Lung (tissue), 12 donors: Measurements from ENCODE around the gene CPA2. TPM values are rescaled to one million over a fixed set of nuclear protein-coding genes. Genes with fewer than 3 reads are reported as not detected.

Experiments
- ATAC-seq: fragments of 200-7000 bp; cut with Tn5 transposase; one replicate; pipeline ENCODE4 v1.9.1; 2020; ENCODE audit warnings: moderate number of reproducible peaks; ENCODE audit not compliant: insufficient read depth, low FRiP score
- DNase-seq, 3 donors: peaks; one replicate each; pipeline ENCODE4 v3.0.0-alpha.2; 2013 to 2017
- H3K27ac ChIP-seq, 2 donors: one replicate each; pipeline ENCODE4 v1.5.1; 2013; ENCODE audit warnings: mild to moderate bottlenecking in 2 of 2, moderate library complexity in 2 of 2, control low read depth in 1 of 2, inconsistent platforms in 1 of 2, low read depth in 1 of 2, low read length in 1 of 2
- H3K27me3 ChIP-seq, 3 donors: one replicate each; pipeline ENCODE4 v1.5.1; 2013; ENCODE audit warnings: low read length in 2 of 3; ENCODE audit not compliant: control insufficient read depth in 3 of 3, insufficient read depth in 3 of 3
- H3K36me3 ChIP-seq, 4 donors: one replicate each; pipeline ENCODE4 v1.5.1; 2013; ENCODE audit warnings: low read length in 4 of 4, mild to moderate bottlenecking in 1 of 4, moderate library complexity in 1 of 4; ENCODE audit not compliant: control insufficient read depth in 4 of 4, insufficient read depth in 4 of 4
- H3K4me1 ChIP-seq, 5 donors: one replicate each; pipeline ENCODE4 v1.5.1; 2013; ENCODE audit warnings: low read length in 5 of 5, mild to moderate bottlenecking in 2 of 5, moderate library complexity in 1 of 5; ENCODE audit not compliant: control insufficient read depth in 5 of 5, insufficient read depth in 5 of 5
- H3K4me3 ChIP-seq: one replicate; pipeline ENCODE4 v1.5.1; 2013; ENCODE audit warnings: mild to moderate bottlenecking, control low read depth, moderate library complexity
- H3K9ac ChIP-seq, 2 donors: one replicate each; pipeline ENCODE4 v1.5.1; 2013; ENCODE audit warnings: low read length in 2 of 2, control low read depth in 1 of 2; ENCODE audit not compliant: insufficient read depth in 1 of 2
- H3K9me3 ChIP-seq, 4 donors: one replicate each; pipeline ENCODE4 v1.5.1; 2013; ENCODE audit warnings: low read length in 3 of 4, mild to moderate bottlenecking in 1 of 4, moderate library complexity in 1 of 4; ENCODE audit not compliant: control insufficient read depth in 4 of 4, insufficient read depth in 3 of 4
- CTCF ChIP-seq: IDR thresholded peaks from 2 replicates; pipeline ENCODE4 v1.5.1; 2012; ENCODE audit warnings: mild to moderate bottlenecking; ENCODE audit errors: control extremely low read depth, extremely low read depth
- WGBS, 2 donors: extraction: QIAGEN DNeasy Blood & Tissue Kit; methylation state at CpG; one replicate each; pipeline ENCODE4 v1.1.7; 2013; 5-methylcytosine and 5-hydroxymethylcytosine counted together
- polyA plus RNA-seq, 2 donors: library from polyadenylated mRNA; stranded (reverse); fragments of 200-250 nt; gene quantifications; one replicate each; pipeline ENCODE4 v1.2.1, GENCODE V29; 2013
- total RNA-seq, 2 donors: library from RNA; depleted of rRNA in 1 of 2; stranded (reverse); fragments of >200 nt in 1 of 2; gene quantifications; one replicate each; pipeline ENCODE4 v1.2.1, GENCODE V29; 2014 to 2021
- donor health status: control.
- donor health status: control.
- donor health status: Bipolar disorder and iron deficiency.
- donor health status: healthy.
- donor health status: DM: yes; HTN: yes; CAD: no.

CPA2 gene
- total and polyA plus RNA-seq, 4 donors, result 0.21 to 2.0 TPM; not detected in 2

- peak overlapping the region in 1 of 2 donors; percentile 72 for H3K9ac ChIP-seq
Observed at GRCh38 chr7:130273081-130273932, 6.6 kb downstream of the CPA2 start.

DNA sequence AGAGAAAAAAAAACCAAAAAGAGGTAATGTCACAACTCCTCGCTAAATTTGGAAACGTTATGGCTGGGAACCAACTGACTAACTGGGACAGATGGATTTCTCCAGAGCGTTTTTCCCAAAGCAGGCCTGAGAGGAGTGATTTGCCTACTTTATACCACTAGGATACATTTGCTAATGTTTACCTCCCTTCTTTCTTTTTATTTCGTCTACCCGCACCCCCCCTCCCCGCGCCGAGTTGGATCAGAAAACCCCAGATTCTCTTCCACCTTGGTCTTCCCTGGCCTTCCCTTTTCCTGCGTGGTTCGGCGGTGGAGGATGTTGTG, 7.2 kb downstream of the CPA2 start:
- WGBS, 2 donors, result 28 to 49% methylated on average over 11 of the region's 11 CpGs
- no peak overlapping the region for H3K27ac ChIP-seq
- ATAC-seq (no peak), DNase-seq (peak; percentile 62 to 92 (median 91))
- no peaks in the 10 kb centered on the region for H3K36me3 ChIP-seq
- H3K4me1 ChIP-seq, result peaks cover 3 to 71% (median 16%) of the 10 kb centered on the region in 5 donors
- no peak overlapping the region for H3K4me3 ChIP-seq
- peaks cover 0 to 2% (median 0%) of the 10 kb centered on the region in 4 donors for H3K9me3 ChIP-seq
- no peaks in the 10 kb centered on the region for H3K27me3 ChIP-seq
- TF ChIP-seq CTCF, result no peak
- peak overlapping the region in 1 of 2 donors; percentile 72 for H3K9ac ChIP-seq

More at GRCh38 chr7:130273081-130273932, 6.6 kb downstream of the CPA2 start:
- ATAC-seq (no peak), DNase-seq (peak; percentile 94 to 97 (median 96))
- Histone ChIP-seq H3K4me1 (peaks cover 3 to 65% (median 16%) of the 10 kb centered on the region in 5 donors), H3K4me3 (no peak overlapping the region), H3K27ac (no peak overlapping the region), H3K36me3 (no peaks in the 10 kb centered on the region), H3K9me3 (peaks cover 0 to 2% (median 0%) of the 10 kb centered on the region in 4 donors), H3K27me3 (no peaks in the 10 kb centered on the region)
- no peak for TF ChIP-seq CTCF
- 6 to 12% methylated on average over 25 of the region's 25 CpGs for WGBS, 2 donors

DNA sequence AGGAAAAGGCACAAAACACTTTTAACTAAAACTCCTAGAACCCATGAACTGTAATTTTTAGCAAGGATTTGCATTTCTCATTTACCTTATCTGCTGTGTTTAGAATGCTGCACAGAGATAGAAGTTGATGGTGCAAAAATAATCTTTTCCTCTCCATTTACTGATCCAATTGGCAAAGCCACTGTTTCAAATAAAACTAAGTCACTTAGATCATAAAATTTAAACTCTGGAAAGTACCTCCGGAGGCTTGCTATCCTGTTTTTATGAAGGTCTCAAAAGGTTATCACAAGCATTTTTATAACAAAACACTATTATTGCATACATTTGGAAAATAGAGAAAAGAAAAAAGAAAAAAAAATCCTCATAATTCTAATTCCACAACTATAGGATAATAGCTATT, 7.6 kb downstream of the CPA2 start:
- WGBS, 2 donors, result 57 to 81% methylated on average over 1 of the region's 1 CpG
- Histone ChIP-seq H3K36me3 (no peaks in the 10 kb centered on the region), H3K27ac (no peak overlapping the region), H3K4me3 (no peak overlapping the region), H3K4me1 (peaks cover 3 to 75% (median 16%) of the 10 kb centered on the region in 5 donors), H3K9me3 (peaks cover 0 to 2% (median 0%) of the 10 kb centered on the region in 4 donors), H3K9ac (peak overlapping the region in 1 of 2 donors; percentile 72), H3K27me3 (no peaks in the 10 kb centered on the region)
- ATAC-seq (no peak), DNase-seq (peak in 1 of 3 donors; percentile 21)
- no peak for TF ChIP-seq CTCF
